HG02870 (cell line): ENCODE measurements around the gene DYNC1I1.

ENCODE experiments used
- ATAC-seq: cut with Tn5 transposase; IDR thresholded peaks from one replicate; pipeline ENCODE4 v1.9.1; 2021; ENCODE audit warnings: mild to moderate bottlenecking, moderate library complexity; ENCODE audit not compliant: unreplicated experiment

The DYNC1I1 gene

DNA sequence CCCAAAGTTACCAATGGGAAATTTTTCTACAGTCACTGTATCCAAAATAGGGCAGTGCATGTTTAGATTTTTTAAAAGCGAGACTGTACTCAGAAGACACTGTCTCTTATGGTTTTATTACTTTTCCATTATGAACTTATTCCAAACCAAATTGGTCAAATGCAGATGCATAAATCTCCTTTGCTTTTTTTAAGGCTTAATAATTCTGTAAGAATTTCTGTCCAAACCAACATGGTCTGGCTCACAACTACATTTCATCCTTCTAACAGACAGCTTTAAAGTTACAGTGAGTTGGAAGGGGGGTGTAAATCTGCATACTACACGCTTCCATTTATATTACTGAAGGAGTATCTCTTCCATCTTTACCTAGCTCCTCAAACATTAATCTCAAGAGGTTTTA lies 350.4 kb downstream of the DYNC1I1 start:
- no peak for ATAC-seq

DNA sequence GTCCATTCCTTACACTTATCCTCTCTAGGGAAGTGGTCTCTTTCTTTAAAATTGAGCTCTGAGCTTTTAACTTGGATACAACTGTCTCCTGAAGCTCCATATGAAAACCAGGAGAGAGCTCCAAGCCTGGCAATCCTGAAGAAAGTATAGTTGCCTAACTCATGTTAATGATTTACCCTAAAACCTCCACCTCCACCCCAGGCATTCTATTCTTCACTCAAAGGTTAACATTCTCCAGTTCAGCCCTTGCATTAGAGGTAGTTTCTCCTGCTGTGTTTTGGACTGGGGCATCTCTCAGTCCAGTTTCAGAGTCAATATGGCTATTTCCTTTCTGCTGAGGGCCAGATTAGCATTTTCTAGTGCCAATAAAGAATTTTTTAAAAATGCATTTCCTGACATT lies 354.0 kb downstream of the DYNC1I1 start:
- ATAC-seq, result no peak

DNA sequence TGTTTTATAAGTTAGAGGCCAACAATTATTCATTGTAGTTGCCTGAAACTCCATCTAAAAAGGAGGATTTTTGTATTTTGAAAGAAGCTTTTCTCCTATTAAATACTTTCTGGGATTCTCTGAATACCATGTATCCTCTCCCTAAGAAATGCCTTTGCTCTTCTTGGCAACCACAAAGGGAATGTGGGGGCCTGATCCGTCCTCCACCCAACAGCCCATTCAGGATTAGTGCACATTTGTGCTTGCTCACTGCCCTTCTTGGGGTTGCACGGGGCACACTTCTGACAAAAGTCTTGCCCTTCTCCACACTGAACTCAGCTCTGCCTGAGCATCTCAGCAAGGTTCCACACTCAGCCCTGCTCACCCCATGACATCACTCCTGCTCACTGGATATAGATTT lies 355.4 kb downstream of the DYNC1I1 start:
- no peak for ATAC-seq

DNA sequence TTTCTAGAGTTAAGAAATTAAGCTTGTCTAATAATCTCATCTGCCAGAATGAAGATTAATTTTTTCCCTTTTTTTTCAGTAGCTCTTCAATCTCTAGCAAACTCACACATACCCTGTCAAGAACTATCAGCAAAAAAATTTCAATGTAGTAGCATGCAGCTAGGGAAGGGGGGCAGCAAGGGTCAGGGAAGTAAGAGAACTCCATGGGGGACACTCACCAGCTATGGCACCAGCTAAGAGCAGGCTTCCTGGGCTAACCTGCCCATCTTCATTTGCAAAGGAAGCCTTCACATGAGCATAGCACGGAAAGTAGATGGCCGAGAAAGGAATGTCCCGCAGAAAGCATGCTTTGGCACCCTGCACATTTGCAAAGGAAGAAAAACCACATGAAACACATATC lies 359.2 kb downstream of the DYNC1I1 start:
- ATAC-seq, result no peak

DNA sequence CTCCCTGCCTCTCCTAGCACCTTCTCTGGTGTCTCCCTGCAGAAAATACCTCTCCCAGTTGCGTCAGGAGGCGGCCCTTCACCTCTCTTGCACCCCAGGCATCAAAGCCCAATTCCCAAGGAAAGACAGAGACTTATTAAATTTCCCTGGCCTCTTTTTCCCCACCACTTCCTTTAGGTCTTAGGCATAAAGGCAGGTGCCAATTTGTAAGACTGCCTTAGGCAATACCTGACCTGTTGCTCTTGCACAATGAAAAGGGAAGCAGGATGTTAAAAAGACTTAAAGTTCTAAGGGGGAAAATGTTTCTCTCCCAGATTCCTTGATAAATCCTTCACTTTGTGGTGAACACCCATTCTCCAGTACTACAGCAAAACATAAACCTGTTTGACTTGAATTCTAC lies 362.9 kb downstream of the DYNC1I1 start:
- ATAC-seq, result no peak

DNA sequence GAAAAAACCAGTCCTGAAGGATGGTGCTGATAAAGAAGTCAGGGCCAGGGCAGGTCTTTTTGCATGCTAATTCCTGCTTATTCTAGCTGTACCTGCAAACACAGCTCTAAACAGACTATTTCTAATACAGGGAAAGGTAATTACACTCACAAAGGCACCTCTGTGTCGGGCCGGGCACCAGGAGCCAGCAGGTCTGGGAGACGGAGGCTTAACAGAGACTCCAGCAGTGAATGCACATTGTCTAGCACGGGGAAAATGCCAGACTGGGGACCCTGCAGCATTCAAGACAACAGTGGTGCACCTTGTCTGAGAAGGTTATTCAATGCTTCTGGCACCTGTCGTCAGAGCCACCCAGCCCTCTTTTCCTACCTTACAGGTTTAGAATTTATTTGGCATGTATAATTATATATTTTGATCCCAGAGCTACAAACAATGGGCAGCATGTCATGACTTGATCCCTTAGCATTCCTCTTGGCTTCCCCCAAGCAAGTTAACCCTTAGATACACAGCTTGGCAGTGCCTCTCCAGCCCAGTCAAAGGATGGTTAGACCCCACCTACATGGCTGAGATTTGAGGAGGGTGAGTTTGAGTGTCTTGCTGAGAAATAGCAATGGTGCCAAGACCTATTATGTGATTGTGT lies 364.4 kb downstream of the DYNC1I1 start:
- no peak for ATAC-seq

DNA sequence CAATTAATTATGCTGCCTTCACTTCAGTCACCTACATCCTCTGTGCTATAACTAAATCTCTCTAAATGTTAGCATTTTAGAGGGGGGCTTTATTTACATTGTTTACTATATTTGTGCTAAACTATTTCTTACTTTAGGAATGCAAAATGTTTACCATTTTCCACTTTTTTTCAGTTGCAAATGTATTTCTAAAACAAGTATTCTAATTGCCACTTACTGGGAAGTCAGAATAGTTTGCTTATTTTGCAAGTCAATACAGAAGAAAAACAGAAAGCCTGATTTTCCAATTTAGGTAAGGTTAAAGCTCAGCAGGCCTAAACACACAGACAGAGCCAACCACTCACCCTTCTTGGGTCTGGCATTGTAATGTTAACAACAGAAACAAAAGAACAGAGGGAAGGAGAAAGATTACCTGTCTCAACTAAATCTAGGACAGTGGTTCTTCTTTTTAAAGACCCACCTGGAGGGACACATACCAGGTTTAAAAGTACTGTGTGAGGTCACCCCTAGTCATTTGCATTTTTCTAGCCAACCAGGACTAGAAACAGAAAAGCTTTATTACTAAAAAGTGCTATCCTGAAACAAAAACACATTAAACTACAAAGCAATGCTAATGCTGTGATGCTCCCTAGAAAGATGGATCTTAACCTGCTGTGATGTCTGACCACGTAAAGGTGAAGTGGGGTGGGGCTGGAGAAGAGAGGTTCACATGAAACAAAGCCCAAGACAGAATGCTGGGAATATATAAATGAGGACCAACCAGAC lies 371.3 kb downstream of the DYNC1I1 start:
- peak; percentile 46 for ATAC-seq

DNA sequence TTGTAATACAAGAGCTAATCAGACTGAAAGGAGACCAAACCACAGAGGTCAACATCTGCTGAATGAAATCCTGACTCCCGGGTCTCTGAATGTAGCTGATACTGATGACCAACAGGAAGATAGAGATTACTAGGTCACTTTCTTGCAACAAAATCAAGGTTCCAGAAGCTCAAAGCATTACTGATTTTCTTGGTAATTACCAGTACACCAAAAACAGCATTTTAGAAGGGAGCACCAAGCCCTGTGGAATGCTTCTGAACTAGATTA lies 371.8 kb downstream of the DYNC1I1 start:
- ATAC-seq, result peak; percentile 65
